GM23338 (cell line): ENCODE data around the gene PPP1R3G. TPM values are rescaled to one million over a fixed set of nuclear protein-coding genes. Genes with fewer than 3 reads are reported as not detected.

Source experiments
- ATAC-seq: fragments of 200-7000 bp; cut with Tn5 transposase; 3 replicates; pipeline ENCODE4 v1.9.1; 2020
- DNase-seq: peaks from one replicate; pipeline ENCODE4 v3.0.0-alpha.2; 2015; ENCODE audit warnings: low spot score
- H2AFZ ChIP-seq: fragments of 200-600 bp; sonication (generic); 2 replicates; pipeline ENCODE4 v1.8.0; 2016; ENCODE audit warnings: antibody characterized with exemption, mild to moderate bottlenecking, moderate library complexity
- H3F3A ChIP-seq: fragments of 200-600 bp; sonication (generic); replicated peaks from 2 replicates; pipeline ENCODE4 v1.8.0; 2017; ENCODE audit warnings: antibody characterized with exemption, mixed run types, low read depth
- H3K27ac ChIP-seq: fragments of 200-600 bp; sonication (generic); 2 replicates; pipeline ENCODE4 v1.6.1; 2016; ENCODE audit warnings: low read depth
- H3K27me3 ChIP-seq: fragments of 200-600 bp; sonication (generic); 2 replicates; pipeline ENCODE4 v1.8.0; 2016; ENCODE audit warnings: mild to moderate bottlenecking, mixed run types, moderate library complexity; ENCODE audit not compliant: insufficient read depth
- H3K36me3 ChIP-seq: fragments of 200-600 bp; sonication (generic); 2 replicates; pipeline ENCODE4 v1.8.0; 2016; ENCODE audit warnings: mild to moderate bottlenecking; ENCODE audit not compliant: insufficient read depth
- H3K4me1 ChIP-seq: fragments of 200-600 bp; sonication (generic); 2 replicates; pipeline ENCODE4 v1.8.0; 2016; ENCODE audit warnings: mild to moderate bottlenecking, moderate library complexity; ENCODE audit not compliant: insufficient read depth
- H3K4me2 ChIP-seq: fragments of 200-600 bp; sonication (generic); 2 replicates; pipeline ENCODE4 v1.7.1; 2017; ENCODE audit warnings: mixed run types
- H3K4me3 ChIP-seq: fragments of 200-600 bp; sonication (generic); 2 replicates; pipeline ENCODE4 v1.6.1; 2016; ENCODE audit warnings: mixed run types
- H3K79me2 ChIP-seq: fragments of 200-600 bp; sonication (generic); replicated peaks from 2 replicates; pipeline ENCODE4 v1.8.0; 2017; ENCODE audit warnings: mild to moderate bottlenecking; ENCODE audit not compliant: insufficient read depth
- H3K9me2 ChIP-seq: fragments of 200-600 bp; sonication (generic); 2 replicates; pipeline ENCODE4 v1.8.0; 2017; ENCODE audit not compliant: insufficient read depth
- H4K20me1 ChIP-seq: fragments of 200-600 bp; sonication (generic); replicated peaks from 2 replicates; pipeline ENCODE4 v1.8.0; 2017; ENCODE audit warnings: mild to moderate bottlenecking; ENCODE audit not compliant: insufficient read depth
- H3K27ac Mint-ChIP-seq: 2 replicates; pipeline ENCODE4 v1.8.0; 2020; ENCODE audit warnings: inconsistent platforms, mild to moderate bottlenecking, moderate library complexity, mixed read lengths
- H3K27me3 Mint-ChIP-seq: 3 replicates; pipeline ENCODE4 v1.8.0; 2022; ENCODE audit warnings: low read depth, mild to moderate bottlenecking, moderate library complexity, mixed read lengths, inconsistent platforms; ENCODE audit not compliant: insufficient read depth, poor library complexity
- H3K36me3 Mint-ChIP-seq: 3 replicates; pipeline ENCODE4 v1.8.0; 2021; ENCODE audit warnings: low read depth, mild to moderate bottlenecking, inconsistent platforms, moderate library complexity, mixed read lengths
- H3K4me1 Mint-ChIP-seq: 3 replicates; pipeline ENCODE4 v1.8.0; 2020; ENCODE audit warnings: mild to moderate bottlenecking, inconsistent platforms, mixed read lengths
- H3K4me3 Mint-ChIP-seq: 3 replicates; pipeline ENCODE4 v1.8.0; 2021; ENCODE audit warnings: moderate library complexity, mild to moderate bottlenecking, inconsistent platforms, mixed read lengths
- H3K9me3 Mint-ChIP-seq: 3 replicates; pipeline ENCODE4 v1.8.0; 2020; ENCODE audit warnings: moderate library complexity, mild to moderate bottlenecking, inconsistent platforms, mixed read lengths
- CREB1 ChIP-seq: fragments of 250-450 bp; sonication (Bioruptor Pico); IDR thresholded peaks from 2 replicates; pipeline ENCODE4 v1.5.0; 2020; ENCODE audit warnings: low read depth, mild to moderate bottlenecking, moderate library complexity
- EZH2 ChIP-seq: fragments of 200-600 bp; sonication (generic); IDR thresholded peaks from one replicate; pipeline ENCODE4 v1.8.0; 2017; ENCODE audit warnings: antibody characterized with exemption, mild to moderate bottlenecking, low read depth; ENCODE audit not compliant: unreplicated experiment
- EZH2phosphoT487 ChIP-seq: fragments of 200-600 bp; sonication (generic); IDR thresholded peaks from one replicate; pipeline ENCODE4 v1.8.1; 2018; ENCODE audit warnings: antibody characterized with exemption; ENCODE audit not compliant: unreplicated experiment
- POLR2AphosphoS5 ChIP-seq: IDR thresholded peaks from 2 replicates; pipeline ENCODE4 v1.6.1; 2016; ENCODE audit warnings: antibody characterized with exemption, low read depth
- ZNF114 ChIP-seq: fragments of 250-450 bp; sonication (Bioruptor Pico); IDR thresholded peaks from 2 replicates; pipeline ENCODE4 v1.5.0; 2020; ENCODE audit warnings: mild to moderate bottlenecking, moderate library complexity
- polyA plus RNA-seq: library from polyadenylated mRNA; unstranded; fragments of >200 nt; fragmentation: Nextera tagmentation; extraction: Ambion mirVana; gene quantifications from 2 replicates; pipeline ENCODE4 v1.2.1, GENCODE V29; 2016
- total RNA-seq: library from RNA; depleted of rRNA; stranded (reverse); fragments of >200 nt; shearing (Covaris generic); gene quantifications from 2 replicates; pipeline ENCODE4 v1.2.3, GENCODE V29; 2014
- TF ChIP-seq, protein P1 (sequence below): IDR thresholded peaks from 2 replicates; pipeline ENCODE4 v1.6.1; 2016; ENCODE audit warnings: antibody characterized with exemption
- TF ChIP-seq, protein P2 (sequence below): fragments of 250-450 bp; sonication (Bioruptor Pico); IDR thresholded peaks from 2 replicates; pipeline ENCODE4 v1.5.0; 2020; ENCODE audit warnings: mild to moderate bottlenecking, moderate library complexity
- TF ChIP-seq, protein P3 (sequence below): IDR thresholded peaks from one replicate; pipeline ENCODE4 v1.6.1; 2018; ENCODE audit warnings: antibody characterized with exemption; ENCODE audit not compliant: unreplicated experiment

Gene PPP1R3G
- total and polyA plus RNA-seq, 2 experiments from 2014 or later = 0.13 to 0.24 TPM

DNA sequence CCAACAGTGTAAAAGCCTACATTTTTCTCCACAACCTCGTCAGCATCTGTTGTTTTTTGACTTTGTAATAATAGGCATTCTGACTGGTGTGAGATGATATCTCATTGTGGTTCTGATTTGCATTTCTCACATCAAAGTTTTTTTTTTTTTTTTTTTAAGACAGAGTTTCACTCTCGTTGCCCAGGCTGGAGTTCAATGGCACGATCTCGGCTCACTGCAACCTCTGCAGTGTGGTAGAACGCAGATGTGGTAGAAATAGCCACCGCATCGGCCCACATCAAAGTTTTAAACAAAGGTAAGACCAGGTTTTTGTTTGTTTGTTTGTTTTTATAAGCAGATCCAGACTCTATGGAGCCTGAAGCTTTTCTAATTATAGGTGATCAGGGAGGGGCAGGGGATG is 12.7 kb upstream of the PPP1R3G start:
- TF ChIP-seq ZNF114 (CRISPR knock-in tag) = no peak
- TF ChIP-seq, protein P1, sequence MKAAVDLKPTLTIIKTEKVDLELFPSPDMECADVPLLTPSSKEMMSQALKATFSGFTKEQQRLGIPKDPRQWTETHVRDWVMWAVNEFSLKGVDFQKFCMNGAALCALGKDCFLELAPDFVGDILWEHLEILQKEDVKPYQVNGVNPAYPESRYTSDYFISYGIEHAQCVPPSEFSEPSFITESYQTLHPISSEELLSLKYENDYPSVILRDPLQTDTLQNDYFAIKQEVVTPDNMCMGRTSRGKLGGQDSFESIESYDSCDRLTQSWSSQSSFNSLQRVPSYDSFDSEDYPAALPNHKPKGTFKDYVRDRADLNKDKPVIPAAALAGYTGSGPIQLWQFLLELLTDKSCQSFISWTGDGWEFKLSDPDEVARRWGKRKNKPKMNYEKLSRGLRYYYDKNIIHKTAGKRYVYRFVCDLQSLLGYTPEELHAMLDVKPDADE = no peak
- TF ChIP-seq, protein P2, sequence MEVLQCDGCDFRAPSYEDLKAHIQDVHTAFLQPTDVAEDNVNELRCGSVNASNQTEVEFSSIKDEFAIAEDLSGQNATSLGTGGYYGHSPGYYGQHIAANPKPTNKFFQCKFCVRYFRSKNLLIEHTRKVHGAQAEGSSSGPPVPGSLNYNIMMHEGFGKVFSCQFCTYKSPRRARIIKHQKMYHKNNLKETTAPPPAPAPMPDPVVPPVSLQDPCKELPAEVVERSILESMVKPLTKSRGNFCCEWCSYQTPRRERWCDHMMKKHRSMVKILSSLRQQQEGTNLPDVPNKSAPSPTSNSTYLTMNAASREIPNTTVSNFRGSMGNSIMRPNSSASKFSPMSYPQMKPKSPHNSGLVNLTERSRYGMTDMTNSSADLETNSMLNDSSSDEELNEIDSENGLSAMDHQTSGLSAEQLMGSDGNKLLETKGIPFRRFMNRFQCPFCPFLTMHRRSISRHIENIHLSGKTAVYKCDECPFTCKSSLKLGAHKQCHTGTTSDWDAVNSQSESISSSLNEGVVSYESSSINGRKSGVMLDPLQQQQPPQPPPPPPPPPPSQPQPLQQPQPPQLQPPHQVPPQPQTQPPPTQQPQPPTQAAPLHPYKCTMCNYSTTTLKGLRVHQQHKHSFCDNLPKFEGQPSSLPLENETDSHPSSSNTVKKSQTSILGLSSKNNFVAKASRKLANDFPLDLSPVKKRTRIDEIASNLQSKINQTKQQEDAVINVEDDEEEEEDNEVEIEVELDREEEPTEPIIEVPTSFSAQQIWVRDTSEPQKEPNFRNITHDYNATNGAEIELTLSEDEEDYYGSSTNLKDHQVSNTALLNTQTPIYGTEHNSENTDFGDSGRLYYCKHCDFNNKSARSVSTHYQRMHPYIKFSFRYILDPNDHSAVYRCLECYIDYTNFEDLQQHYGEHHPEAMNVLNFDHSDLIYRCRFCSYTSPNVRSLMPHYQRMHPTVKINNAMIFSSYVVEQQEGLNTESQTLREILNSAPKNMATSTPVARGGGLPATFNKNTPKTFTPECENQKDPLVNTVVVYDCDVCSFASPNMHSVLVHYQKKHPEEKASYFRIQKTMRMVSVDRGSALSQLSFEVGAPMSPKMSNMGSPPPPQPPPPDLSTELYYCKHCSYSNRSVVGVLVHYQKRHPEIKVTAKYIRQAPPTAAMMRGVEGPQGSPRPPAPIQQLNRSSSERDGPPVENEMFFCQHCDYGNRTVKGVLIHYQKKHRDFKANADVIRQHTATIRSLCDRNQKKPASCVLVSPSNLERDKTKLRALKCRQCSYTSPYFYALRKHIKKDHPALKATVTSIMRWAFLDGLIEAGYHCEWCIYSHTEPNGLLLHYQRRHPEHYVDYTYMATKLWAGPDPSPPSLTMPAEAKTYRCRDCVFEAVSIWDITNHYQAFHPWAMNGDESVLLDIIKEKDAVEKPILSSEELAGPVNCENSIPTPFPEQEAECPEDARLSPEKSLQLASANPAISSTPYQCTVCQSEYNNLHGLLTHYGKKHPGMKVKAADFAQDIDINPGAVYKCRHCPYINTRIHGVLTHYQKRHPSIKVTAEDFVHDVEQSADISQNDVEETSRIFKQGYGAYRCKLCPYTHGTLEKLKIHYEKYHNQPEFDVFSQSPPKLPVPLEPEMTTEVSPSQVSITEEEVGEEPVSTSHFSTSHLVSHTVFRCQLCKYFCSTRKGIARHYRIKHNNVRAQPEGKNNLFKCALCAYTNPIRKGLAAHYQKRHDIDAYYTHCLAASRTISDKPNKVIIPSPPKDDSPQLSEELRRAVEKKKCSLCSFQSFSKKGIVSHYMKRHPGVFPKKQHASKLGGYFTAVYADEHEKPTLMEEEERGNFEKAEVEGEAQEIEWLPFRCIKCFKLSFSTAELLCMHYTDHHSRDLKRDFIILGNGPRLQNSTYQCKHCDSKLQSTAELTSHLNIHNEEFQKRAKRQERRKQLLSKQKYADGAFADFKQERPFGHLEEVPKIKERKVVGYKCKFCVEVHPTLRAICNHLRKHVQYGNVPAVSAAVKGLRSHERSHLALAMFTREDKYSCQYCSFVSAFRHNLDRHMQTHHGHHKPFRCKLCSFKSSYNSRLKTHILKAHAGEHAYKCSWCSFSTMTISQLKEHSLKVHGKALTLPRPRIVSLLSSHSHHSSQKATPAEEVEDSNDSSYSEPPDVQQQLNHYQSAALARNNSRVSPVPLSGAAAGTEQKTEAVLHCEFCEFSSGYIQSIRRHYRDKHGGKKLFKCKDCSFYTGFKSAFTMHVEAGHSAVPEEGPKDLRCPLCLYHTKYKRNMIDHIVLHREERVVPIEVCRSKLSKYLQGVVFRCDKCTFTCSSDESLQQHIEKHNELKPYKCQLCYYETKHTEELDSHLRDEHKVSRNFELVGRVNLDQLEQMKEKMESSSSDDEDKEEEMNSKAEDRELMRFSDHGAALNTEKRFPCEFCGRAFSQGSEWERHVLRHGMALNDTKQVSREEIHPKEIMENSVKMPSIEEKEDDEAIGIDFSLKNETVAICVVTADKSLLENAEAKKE (CRISPR knock-in tag) = no peak
- peaks cover 2% of the 10 kb centered on the region for H3K27me3 Mint-ChIP-seq

DNA sequence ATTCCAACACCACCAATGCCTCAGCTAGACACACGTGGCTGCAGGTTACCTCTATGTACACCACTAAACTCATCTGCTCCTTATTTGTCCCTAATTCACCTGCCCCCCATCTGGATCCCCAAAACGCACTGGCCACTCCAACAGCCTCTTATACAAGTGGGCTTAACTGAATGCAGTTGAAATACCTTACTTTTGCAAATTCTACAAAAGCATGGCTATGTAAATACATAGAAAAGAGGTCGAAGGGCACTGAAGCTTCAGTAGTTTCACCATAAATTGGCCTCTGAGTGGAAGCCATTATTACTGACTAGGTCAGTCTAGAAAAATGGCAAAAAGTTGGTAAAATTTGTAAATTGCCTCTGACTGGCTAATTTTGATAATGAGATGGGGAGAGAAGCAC is 11.1 kb upstream of the PPP1R3G start:
- H3K27me3 Mint-ChIP-seq = peaks cover 2% of the 10 kb centered on the region
- Histone ChIP-seq H3K4me2 (no peak overlapping the region), H4K20me1 (no peaks in the 10 kb centered on the region), H3K4me3 (no peak overlapping the region), H3K9me2 (no peaks in the 10 kb centered on the region), H3K79me2 (no peaks in the 10 kb centered on the region), H2AFZ (no peak overlapping the region), H3K27ac (no peak overlapping the region), H3K4me1 (no peaks in the 10 kb centered on the region), H3F3A (no peaks in the 10 kb centered on the region), H3K36me3 (no peaks in the 10 kb centered on the region), H3K27me3 (no peaks in the 10 kb centered on the region)
- DNase-seq (no peak), ATAC-seq (no peak)
- H3K4me3 Mint-ChIP-seq = no peak overlapping the region
- no peaks in the 10 kb centered on the region for H3K4me1 Mint-ChIP-seq
- H3K9me3 Mint-ChIP-seq = no peaks in the 10 kb centered on the region
- H3K36me3 Mint-ChIP-seq = no peaks in the 10 kb centered on the region
- no peak overlapping the region for H3K27ac Mint-ChIP-seq
- no peak for TF ChIP-seq EZH2
- no peak for TF ChIP-seq CREB1
- TF ChIP-seq, protein P3, sequence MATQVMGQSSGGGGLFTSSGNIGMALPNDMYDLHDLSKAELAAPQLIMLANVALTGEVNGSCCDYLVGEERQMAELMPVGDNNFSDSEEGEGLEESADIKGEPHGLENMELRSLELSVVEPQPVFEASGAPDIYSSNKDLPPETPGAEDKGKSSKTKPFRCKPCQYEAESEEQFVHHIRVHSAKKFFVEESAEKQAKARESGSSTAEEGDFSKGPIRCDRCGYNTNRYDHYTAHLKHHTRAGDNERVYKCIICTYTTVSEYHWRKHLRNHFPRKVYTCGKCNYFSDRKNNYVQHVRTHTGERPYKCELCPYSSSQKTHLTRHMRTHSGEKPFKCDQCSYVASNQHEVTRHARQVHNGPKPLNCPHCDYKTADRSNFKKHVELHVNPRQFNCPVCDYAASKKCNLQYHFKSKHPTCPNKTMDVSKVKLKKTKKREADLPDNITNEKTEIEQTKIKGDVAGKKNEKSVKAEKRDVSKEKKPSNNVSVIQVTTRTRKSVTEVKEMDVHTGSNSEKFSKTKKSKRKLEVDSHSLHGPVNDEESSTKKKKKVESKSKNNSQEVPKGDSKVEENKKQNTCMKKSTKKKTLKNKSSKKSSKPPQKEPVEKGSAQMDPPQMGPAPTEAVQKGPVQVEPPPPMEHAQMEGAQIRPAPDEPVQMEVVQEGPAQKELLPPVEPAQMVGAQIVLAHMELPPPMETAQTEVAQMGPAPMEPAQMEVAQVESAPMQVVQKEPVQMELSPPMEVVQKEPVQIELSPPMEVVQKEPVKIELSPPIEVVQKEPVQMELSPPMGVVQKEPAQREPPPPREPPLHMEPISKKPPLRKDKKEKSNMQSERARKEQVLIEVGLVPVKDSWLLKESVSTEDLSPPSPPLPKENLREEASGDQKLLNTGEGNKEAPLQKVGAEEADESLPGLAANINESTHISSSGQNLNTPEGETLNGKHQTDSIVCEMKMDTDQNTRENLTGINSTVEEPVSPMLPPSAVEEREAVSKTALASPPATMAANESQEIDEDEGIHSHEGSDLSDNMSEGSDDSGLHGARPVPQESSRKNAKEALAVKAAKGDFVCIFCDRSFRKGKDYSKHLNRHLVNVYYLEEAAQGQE = no peak
- TF ChIP-seq POLR2AphosphoS5 = no peak
- no peak for TF ChIP-seq EZH2phosphoT487

More for the DNA sequence above, 12.7 kb upstream of the PPP1R3G start:
- H3K4me2 ChIP-seq = no peak overlapping the region
- no peaks in the 10 kb centered on the region for H4K20me1 ChIP-seq
- H2AFZ ChIP-seq = no peak overlapping the region
- no peaks in the 10 kb centered on the region for H3F3A ChIP-seq
- H3K4me3 Mint-ChIP-seq = no peak overlapping the region
- no peaks in the 10 kb centered on the region for H3K36me3 ChIP-seq
- no peak overlapping the region for H3K4me3 ChIP-seq
- H3K27ac ChIP-seq = no peak overlapping the region
- no peaks in the 10 kb centered on the region for H3K4me1 ChIP-seq
- H3K27me3 ChIP-seq = no peaks in the 10 kb centered on the region
- H3K4me1 Mint-ChIP-seq = no peaks in the 10 kb centered on the region
- no peaks in the 10 kb centered on the region; the same call in 2 of the 3 replicates for H3K36me3 Mint-ChIP-seq
- DNase-seq = no peak
- no peaks in the 10 kb centered on the region for H3K9me2 ChIP-seq
- H3K79me2 ChIP-seq = no peaks in the 10 kb centered on the region
- H3K27ac Mint-ChIP-seq = no peak overlapping the region
- no peaks in the 10 kb centered on the region for H3K9me3 Mint-ChIP-seq
- no peak for ATAC-seq
